Transverse colon (tissue), 4 donors: ENCODE data around the gene TBC1D9B.

Experiments used
- EP300 ChIP-seq: sonication (generic); formaldehyde crosslinking; IDR thresholded peaks from one replicate; pipeline ENCODE4 v1.6.1; 2017; ENCODE audit warnings: antibody characterized with exemption, low read depth
- POLR2AphosphoS5 ChIP-seq, 3 donors: sonication (generic); formaldehyde crosslinking; IDR thresholded peaks; one replicate each; pipeline ENCODE4 v1.6.1; 2016; ENCODE audit warnings: antibody characterized with exemption in 3 of 3
- TF ChIP-seq, protein P1 (sequence below), 5 experiments: fragments of 200-600 bp in 3 of 5; fragments of 450-650 bp in 2 of 5; sonication (generic) in 3 of 5; IDR thresholded peaks; 1 replicate in 2 of 5; 2 replicates in 3 of 5; pipeline ENCODE4 v1.5.1; 2016 to 2017; ENCODE audit warnings: antibody characterized with exemption in 5 of 5, inconsistent platforms in 3 of 5, mild to moderate bottlenecking in 2 of 5, moderate library complexity in 1 of 5

DNA sequence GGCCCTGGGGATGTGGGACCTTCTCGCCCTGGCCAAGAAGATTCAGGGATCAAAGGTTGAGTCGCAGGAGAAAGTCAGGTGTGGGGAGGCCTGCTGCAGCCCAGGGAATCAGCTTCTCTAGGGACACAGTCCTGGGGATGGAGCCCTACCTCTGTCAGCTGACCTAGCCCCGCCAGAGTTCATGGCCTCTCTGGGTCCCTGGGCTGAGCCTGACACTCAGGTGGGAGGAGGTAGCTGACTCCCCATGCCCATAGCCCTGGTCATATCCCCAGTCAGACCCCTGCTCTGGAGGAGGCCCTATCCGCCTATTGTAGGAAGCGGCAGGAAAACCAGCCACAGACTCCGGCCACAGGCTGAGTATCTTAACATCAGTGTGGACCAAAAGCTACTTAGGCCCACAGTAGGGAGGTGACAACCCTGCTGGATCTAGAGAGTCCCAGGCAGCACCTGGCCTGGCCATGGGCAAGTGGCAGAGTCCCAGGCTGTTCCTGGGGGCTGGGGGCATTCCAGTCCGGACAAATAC is 34.0 kb downstream of the TBC1D9B start:
- TF ChIP-seq POLR2AphosphoS5 (IDR thresholded peaks at IDR 0.05) (no peak), EP300 (no peak)
- TF ChIP-seq, protein P1, sequence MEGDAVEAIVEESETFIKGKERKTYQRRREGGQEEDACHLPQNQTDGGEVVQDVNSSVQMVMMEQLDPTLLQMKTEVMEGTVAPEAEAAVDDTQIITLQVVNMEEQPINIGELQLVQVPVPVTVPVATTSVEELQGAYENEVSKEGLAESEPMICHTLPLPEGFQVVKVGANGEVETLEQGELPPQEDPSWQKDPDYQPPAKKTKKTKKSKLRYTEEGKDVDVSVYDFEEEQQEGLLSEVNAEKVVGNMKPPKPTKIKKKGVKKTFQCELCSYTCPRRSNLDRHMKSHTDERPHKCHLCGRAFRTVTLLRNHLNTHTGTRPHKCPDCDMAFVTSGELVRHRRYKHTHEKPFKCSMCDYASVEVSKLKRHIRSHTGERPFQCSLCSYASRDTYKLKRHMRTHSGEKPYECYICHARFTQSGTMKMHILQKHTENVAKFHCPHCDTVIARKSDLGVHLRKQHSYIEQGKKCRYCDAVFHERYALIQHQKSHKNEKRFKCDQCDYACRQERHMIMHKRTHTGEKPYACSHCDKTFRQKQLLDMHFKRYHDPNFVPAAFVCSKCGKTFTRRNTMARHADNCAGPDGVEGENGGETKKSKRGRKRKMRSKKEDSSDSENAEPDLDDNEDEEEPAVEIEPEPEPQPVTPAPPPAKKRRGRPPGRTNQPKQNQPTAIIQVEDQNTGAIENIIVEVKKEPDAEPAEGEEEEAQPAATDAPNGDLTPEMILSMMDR (IDR thresholded peaks at IDR 0.05), result no peak
